Esophagus muscularis mucosa (tissue), 4 donors: ENCODE data around the gene IPO13. TPM values are rescaled to one million over a fixed set of nuclear protein-coding genes. Genes with fewer than 3 reads are reported as not detected.
A peak's percentile ranks its signal among the peaks of the same experiment; 100 is the strongest.

Experiments used
- DNase-seq: peaks from one replicate; pipeline ENCODE4 v3.0.0-alpha.2; 2017; ENCODE audit errors: extremely low spot score
- H3K27ac ChIP-seq, 4 donors: fragments of 200-600 bp; sonication (generic); replicated peaks in 1 of 4; 1 replicate in 3 of 4; 2 replicates in 1 of 4; pipeline ENCODE4 v1.5.1; 2016 to 2019; ENCODE audit warnings: mild to moderate bottlenecking in 1 of 4
- H3K27me3 ChIP-seq, 4 donors: fragments of 200-600 bp; sonication (generic); one replicate each; pipeline versions ENCODE4 v1.5.1 to v1.6.0; 2016 to 2019
- H3K36me3 ChIP-seq, 4 donors: fragments of 200-600 bp; sonication (generic); one replicate each; pipeline ENCODE4 v1.5.1; 2016 to 2019
- H3K4me1 ChIP-seq, 4 donors: fragments of 200-600 bp; sonication (generic); one replicate each; pipeline ENCODE4 v1.5.1; 2016 to 2019
- H3K4me3 ChIP-seq, 4 donors: fragments of 200-600 bp; sonication (generic); 1 replicate in 2 of 4; 2 replicates in 2 of 4; pipeline ENCODE4 v1.5.1; 2016 to 2019; ENCODE audit warnings: mild to moderate bottlenecking in 4 of 4, moderate library complexity in 1 of 4
- H3K9me3 ChIP-seq, 4 donors: fragments of 200-600 bp; sonication (generic); 1 replicate in 3 of 4; 2 replicates in 1 of 4; pipeline ENCODE4 v1.5.1; 2016 to 2019
- CTCF ChIP-seq, 3 experiments: fragments of 200-600 bp in 2 of 3; fragments of 450-650 bp in 1 of 3; sonication (generic) in 2 of 3; IDR thresholded peaks; one replicate each; pipeline ENCODE4 v1.5.1; 2017 to 2019; ENCODE audit warnings: antibody characterized with exemption in 3 of 3, mild to moderate bottlenecking in 2 of 3, moderate library complexity in 1 of 3
- EP300 ChIP-seq: sonication (generic); formaldehyde crosslinking; IDR thresholded peaks from one replicate; pipeline ENCODE4 v1.6.1; 2017; ENCODE audit warnings: antibody characterized with exemption
- POLR2A ChIP-seq: fragments of 450-650 bp; IDR thresholded peaks from one replicate; pipeline ENCODE4 v1.6.1; 2017; ENCODE audit warnings: antibody characterized with exemption, moderate library complexity, mild to moderate bottlenecking, low read depth
- POLR2AphosphoS5 ChIP-seq, 2 donors: sonication (generic); formaldehyde crosslinking; IDR thresholded peaks; one replicate each; pipeline ENCODE4 v1.6.1; 2017; ENCODE audit warnings: antibody characterized with exemption in 2 of 2
- WGBS: methylation state at CpG from one replicate; pipeline ENCODE4 v1.1.5; 2018; 5-methylcytosine and 5-hydroxymethylcytosine counted together
- intact Hi-C: fragments of 100-400 bp; cut with DNase I; formaldehyde crosslinking; loops from one replicate; pipeline ENCODE4 v1.15.1; 2023
- total RNA-seq, 4 donors: library from RNA; depleted of rRNA; stranded (reverse); fragments of >200 nt; gene quantifications; one replicate each; pipeline versions ENCODE4 v1.1.0 to v1.2.1, GENCODE V29; 2016

Gene IPO13
- total RNA-seq, 4 donors from 2014 or later = 24.5 to 39.9 (median 29.1) TPM

- WGBS = 0% methylated on average over 39 of the region's 47 CpGs
- peak within 1 kb of the TSS; percentile 79 to 95 (median 82) for H3K4me3 ChIP-seq
- H3K9me3 ChIP-seq = no peaks in the 10 kb centered on the region
- peak; percentile 21 to 70 for TF ChIP-seq POLR2AphosphoS5 (IDR thresholded peaks at IDR 0.05)
- TF ChIP-seq CTCF (IDR thresholded peaks at IDR 0.05) = peak; percentile 10 to 24 (median 22)
- no peak for TF ChIP-seq POLR2A
- no peak for TF ChIP-seq EP300
- H3K27me3 ChIP-seq = no peaks in the 10 kb centered on the region
- peaks cover 21 to 34% (median 31%) of the 10 kb centered on the region in 4 donors for H3K4me1 ChIP-seq
- intact Hi-C loops = no loop called here
- peak; percentile 99 for DNase-seq
- H3K36me3 ChIP-seq = peaks cover 4 to 50% (median 43%) of the 10 kb centered on the region in 4 donors
- H3K27ac ChIP-seq = peak within 1 kb of the TSS; percentile 46 to 69 (median 62)
Observed at GRCh38 chr1:43969746-43970466, 23.2 kb downstream of the IPO13 start, which contains the start of gene DPH2. Gene DPH2, plus strand, starts transcription at chr1:43970010. Its CDS starts 166 bp downstream, at chr1:43970176.

DNA sequence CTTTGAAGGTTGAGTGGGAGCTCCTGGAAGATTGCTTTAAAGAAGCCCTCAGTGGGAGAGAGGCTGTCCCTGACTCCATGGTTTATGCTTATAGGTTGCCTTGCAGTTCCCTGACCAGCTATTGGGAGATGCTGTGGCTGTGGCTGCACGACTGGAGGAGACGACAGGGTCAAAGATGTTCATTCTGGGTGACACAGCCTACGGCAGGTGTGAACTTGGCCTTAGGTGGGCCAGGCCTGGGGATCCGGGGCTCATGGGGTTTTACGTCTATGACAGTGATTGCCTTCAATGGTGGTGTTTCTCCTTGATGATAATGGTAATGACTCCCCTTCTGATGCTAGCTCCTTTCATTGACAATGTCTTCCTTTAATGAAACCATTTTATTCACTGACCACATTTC lies 23.8 kb downstream of the IPO13 start:
- peak overlapping the region in 2 of 4 donors; percentile 65 to 69 for H3K27ac ChIP-seq

GRCh38 chr1:43970911-43971310 lies 24.2 kb downstream of the IPO13 start:
- intact Hi-C loops = no loop called here
- DNase-seq = no peak
- no peak for TF ChIP-seq POLR2AphosphoS5 (IDR thresholded peaks at IDR 0.05)
- TF ChIP-seq CTCF (IDR thresholded peaks at IDR 0.05) = no peak
- no peak for TF ChIP-seq POLR2A
- TF ChIP-seq EP300 = no peak
- no peaks in the 10 kb centered on the region for H3K9me3 ChIP-seq
- H3K36me3 ChIP-seq = peaks cover 4 to 43% (median 39%) of the 10 kb centered on the region in 4 donors
- H3K4me3 ChIP-seq = peak overlapping the region; percentile 79 to 95 (median 82)
- peaks cover 26 to 41% (median 37%) of the 10 kb centered on the region in 4 donors for H3K4me1 ChIP-seq
- no peak overlapping the region for H3K27ac ChIP-seq
- WGBS = 88% methylated on average over 9 of the region's 9 CpGs
- H3K27me3 ChIP-seq = no peaks in the 10 kb centered on the region

More for the DNA sequence above, 23.8 kb downstream of the IPO13 start:
- H3K4me1 ChIP-seq = peaks cover 22 to 37% (median 33%) of the 10 kb centered on the region in 4 donors
- intact Hi-C loops = no loop called here
- peak overlapping the region; percentile 79 to 95 (median 82) for H3K4me3 ChIP-seq
- WGBS = 57% methylated on average over 5 of the region's 5 CpGs
- no peaks in the 10 kb centered on the region for H3K9me3 ChIP-seq
- H3K27me3 ChIP-seq = no peaks in the 10 kb centered on the region
- TF ChIP-seq EP300 (no peak), CTCF (IDR thresholded peaks at IDR 0.05) (no peak), POLR2A (no peak), POLR2AphosphoS5 (IDR thresholded peaks at IDR 0.05) (no peak)
- DNase-seq = no peak
- H3K36me3 ChIP-seq = peaks cover 4 to 47% (median 42%) of the 10 kb centered on the region in 4 donors

GRCh38 chr1:43971336-43971980 lies 24.7 kb downstream of the IPO13 start:
- no peak for DNase-seq
- TF ChIP-seq POLR2A = no peak
- no peak for TF ChIP-seq EP300
- TF ChIP-seq CTCF (IDR thresholded peaks at IDR 0.05) = no peak
- TF ChIP-seq POLR2AphosphoS5 (IDR thresholded peaks at IDR 0.05) = no peak
- H3K4me1 ChIP-seq = peaks cover 32 to 46% (median 43%) of the 10 kb centered on the region in 4 donors

More at GRCh38 chr1:43971336-43971980, 24.7 kb downstream of the IPO13 start:
- Histone ChIP-seq H3K4me3 (no peak overlapping the region), H3K9me3 (no peaks in the 10 kb centered on the region), H3K36me3 (peaks cover 6 to 43% (median 39%) of the 10 kb centered on the region in 4 donors), H3K27me3 (no peaks in the 10 kb centered on the region), H3K27ac (no peak overlapping the region)
- WGBS = 92% methylated on average over 14 of the region's 17 CpGs
- intact Hi-C loops = no loop called here
